Measurements from ENCODE around the gene DEFB118.

DNA sequence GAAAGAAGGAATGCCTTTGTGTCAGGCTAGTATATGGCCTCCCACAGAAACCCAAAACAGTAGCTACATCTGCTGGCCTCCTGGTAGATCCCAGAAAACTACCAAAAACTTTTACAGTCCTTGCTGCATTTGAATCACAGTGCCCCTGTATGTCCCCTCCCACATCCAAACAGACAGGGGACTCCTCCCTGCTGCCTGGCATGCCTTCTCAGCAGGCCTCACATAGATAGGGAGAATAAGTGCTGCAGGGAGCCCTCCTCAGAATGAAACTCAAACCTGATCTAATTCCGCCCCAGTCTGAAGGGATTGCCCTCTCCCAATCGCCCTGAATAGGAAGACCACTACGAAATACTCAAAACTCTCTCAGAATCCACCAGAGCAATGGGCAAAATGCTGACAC, 45.9 kb upstream of the DEFB118 start:
- TF ChIP-seq, protein P1, sequence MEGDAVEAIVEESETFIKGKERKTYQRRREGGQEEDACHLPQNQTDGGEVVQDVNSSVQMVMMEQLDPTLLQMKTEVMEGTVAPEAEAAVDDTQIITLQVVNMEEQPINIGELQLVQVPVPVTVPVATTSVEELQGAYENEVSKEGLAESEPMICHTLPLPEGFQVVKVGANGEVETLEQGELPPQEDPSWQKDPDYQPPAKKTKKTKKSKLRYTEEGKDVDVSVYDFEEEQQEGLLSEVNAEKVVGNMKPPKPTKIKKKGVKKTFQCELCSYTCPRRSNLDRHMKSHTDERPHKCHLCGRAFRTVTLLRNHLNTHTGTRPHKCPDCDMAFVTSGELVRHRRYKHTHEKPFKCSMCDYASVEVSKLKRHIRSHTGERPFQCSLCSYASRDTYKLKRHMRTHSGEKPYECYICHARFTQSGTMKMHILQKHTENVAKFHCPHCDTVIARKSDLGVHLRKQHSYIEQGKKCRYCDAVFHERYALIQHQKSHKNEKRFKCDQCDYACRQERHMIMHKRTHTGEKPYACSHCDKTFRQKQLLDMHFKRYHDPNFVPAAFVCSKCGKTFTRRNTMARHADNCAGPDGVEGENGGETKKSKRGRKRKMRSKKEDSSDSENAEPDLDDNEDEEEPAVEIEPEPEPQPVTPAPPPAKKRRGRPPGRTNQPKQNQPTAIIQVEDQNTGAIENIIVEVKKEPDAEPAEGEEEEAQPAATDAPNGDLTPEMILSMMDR (IDR thresholded peaks at IDR 0.05) = no peak
- no peak for TF ChIP-seq POLR2AphosphoS5 (IDR thresholded peaks at IDR 0.05)

Measured in esophagus muscularis mucosa (tissue), 3 donors.